CD4-positive, alpha-beta T cell treated with Interleukin-2 at 100 ng/mL for 4 hours (primary cell): ENCODE measurements around the gene ARL10.

Source experiments
- DNase-seq: peaks from one replicate; pipeline ENCODE4 v3.0.0-alpha.2; 2020; ENCODE audit warnings: low spot score

Gene ARL10

GRCh38 chr5:176365351-176366231 lies at the start of gene ARL10:
TSS of gene ARL10 (plus strand) at chr5:176365487. CDS start at chr5:176365564, 77 bp downstream.
- peak; percentile 54 for DNase-seq

DNA sequence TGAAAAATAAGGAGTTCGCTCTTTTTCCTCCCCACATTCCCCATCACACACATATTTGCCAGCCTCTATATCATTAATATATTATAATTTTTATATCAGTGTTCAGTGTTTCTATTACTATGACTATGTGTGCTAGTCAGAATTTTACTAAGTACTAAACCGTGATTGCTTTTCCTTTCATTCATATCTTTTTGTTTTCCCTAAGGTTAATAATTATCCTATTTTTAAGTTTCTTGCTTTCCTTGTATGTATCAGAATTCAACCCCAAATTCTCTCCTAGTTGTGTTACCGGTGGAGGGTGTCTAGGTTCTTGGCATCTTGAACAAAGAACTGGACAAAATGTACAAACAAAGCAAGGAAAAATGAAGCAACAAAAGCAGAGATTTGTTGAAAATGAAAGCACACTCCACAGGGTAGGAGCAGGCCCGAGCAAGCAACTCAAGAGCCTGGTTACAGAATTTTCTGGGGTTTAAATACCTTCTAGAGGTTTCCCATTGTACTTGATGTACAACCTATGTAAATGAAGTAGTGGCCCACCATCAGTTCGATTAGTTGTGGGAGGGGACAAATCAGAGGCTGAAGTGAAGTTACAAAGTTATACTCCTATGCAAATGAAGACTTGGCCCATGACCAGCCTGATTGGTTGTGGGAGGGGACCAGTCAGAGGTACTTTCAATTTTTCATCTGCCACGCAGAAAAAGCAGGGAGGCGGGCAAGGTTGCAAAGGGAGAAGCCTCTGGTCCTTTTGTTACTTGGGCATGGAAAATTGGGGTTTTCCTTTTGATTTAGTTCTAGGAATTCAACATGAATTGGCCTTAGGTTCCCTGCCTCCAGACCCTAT lies 47.5 kb upstream of the ARL10 start:
- no peak for DNase-seq

- no peak for DNase-seq
Observed at GRCh38 chr5:176319827-176320554, 45.3 kb upstream of the ARL10 start.

GRCh38 chr5:176320577-176320976 lies 44.7 kb upstream of the ARL10 start:
- DNase-seq: no peak

GRCh38 chr5:176334031-176334770 lies 31.1 kb upstream of the ARL10 start:
- no peak for DNase-seq

GRCh38 chr5:176337913-176338312 lies 27.4 kb upstream of the ARL10 start:
- DNase-seq: no peak

DNA sequence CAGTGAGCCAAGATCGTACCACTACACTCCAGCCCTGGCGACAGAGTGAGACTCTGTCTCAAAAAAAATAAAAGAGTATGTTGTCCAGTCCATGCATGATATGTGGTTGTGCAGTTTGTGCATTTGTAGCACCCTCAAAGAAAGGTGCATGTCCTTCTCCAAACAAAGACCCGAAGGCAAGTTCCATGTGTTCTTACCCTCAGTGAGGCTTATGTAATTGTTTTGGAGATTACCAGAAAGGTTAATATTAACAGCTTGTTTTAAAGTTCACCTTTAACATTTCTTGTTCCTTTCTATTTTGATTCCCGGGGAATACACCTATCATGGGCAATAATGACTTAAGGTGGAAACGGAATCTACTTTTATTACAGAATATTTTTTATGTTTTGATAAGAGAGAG lies 26.0 kb upstream of the ARL10 start:
- no peak for DNase-seq

- no peak for DNase-seq
Observed at GRCh38 chr5:176341325-176342157, 23.7 kb upstream of the ARL10 start.

- DNase-seq: no peak
Observed at GRCh38 chr5:176342158-176342483, 23.2 kb upstream of the ARL10 start.

GRCh38 chr5:176342766-176343458 lies 22.4 kb upstream of the ARL10 start:
- DNase-seq: no peak

DNA sequence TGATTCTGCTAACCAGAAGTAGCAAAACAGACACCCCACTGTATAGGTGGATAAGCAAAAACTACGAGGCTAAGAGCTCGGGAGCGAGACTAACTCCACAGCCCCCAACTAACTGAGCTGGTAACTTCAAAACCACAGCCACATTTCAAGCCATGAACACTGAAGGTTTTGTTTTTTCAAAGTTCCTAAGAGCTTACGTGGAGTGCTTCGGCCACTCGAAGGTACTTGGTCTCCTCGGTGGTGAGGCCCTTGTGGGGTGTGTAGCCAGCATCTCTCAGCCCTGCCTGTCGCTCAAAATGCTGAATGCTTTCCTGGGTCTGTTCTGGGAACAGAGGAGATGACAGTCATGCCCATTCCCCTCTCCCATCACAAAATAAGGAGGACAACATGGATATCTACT lies 14.9 kb upstream of the ARL10 start:
- DNase-seq: no peak

GRCh38 chr5:176352116-176352878 lies 13.0 kb upstream of the ARL10 start:
- no peak for DNase-seq

- no peak for DNase-seq
Observed at GRCh38 chr5:176353533-176353932, 11.8 kb upstream of the ARL10 start.

- no peak for DNase-seq
Observed at GRCh38 chr5:176355400-176356178, 9.7 kb upstream of the ARL10 start.

DNA sequence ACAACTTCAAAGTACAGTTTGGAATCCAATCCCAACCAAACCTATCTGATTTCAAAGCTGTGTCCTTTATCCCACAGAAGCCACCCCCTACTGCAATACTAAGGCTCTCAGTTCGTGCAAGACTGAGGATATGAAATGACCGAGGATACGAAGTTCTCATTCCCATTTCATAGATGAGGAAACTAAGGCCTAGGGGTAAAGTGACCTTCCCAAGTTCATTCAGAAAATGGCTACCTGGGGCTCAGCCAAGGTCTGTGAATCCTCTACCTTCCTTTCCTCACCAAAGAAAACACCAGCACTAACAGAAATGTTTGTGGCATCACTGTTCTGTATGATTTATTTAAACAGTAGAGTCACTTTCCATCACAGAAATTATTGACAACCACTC lies 9.1 kb upstream of the ARL10 start:
- no peak for DNase-seq

- DNase-seq: no peak
Observed at GRCh38 chr5:176359658-176360057, 5.6 kb upstream of the ARL10 start.

DNA sequence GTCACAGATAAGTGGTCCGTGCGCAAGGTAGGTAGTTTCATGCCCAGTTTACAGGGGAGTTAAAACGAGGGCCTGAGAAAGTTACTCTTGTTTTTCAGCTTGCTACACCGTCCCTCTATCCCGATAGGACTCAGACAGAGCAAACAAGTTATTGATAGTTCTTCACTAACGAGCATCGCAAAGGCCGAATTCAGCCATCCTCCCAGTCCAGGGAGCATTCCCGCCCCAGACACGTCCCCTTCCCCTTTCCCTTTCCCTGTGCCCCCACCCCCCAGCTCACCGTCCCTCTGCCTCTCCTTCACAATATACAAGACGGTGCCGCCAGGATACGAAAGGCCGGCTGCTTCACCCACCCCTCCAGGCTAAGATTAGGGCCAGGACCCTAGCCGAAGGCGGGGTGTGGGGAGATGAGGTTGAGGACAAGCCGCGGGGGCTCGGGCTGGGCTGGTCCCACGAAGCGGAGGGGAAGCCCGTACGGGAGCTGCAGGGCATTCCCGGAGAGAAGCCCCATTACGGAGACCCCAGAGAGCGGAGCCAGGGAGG lies 4.3 kb upstream of the ARL10 start:
- no peak for DNase-seq

GRCh38 chr5:176361437-176362232 lies 3.7 kb upstream of the ARL10 start, which contains the start of gene KIAA1191:
TSS of gene KIAA1191 (minus strand) at chr5:176361764. CDS start at chr5:176359508, 2,256 bp downstream.
- peak; percentile 96 for DNase-seq
